ENCODE results near the gene SCAP.
A peak's percentile ranks its signal among the peaks of the same experiment; 100 is the strongest.

DNA sequence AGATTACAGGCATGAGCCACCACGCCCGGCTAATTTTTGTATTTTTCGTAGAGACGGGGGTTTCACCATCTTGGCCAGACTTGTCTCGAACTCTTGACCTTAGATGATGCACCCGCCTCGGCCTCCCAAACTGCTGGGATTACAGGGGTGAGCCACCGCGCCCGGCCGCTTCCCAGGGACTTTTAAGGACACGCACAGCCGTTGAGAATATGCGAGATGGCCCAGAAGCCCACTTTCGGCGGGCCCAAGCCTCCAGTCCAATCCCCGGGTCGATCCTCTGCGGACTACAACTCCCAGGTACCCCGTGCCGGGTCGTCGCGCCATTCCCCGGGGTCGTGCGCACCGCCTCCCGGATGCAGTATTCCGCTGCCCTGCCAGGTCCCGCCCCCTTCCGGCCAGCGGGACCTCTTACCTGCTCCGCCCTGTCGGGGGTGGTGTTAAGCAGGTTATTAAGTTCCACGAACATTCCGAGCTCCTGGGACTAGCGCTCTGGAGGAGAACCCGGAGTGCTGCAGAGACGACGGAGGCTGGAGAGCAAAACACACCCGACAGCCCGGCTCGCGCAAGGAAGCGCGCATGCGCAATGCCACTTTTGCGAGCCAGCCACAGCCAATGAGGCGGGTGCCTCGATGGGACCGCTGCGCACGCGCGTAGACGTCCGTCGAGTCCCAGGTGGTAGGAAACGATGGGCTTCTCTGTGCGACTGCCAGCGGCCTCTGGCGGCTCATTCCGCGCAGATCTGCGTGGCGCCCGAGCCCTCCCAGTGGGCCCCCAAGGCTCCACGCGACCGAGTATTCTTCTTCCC, 37.6 kb upstream of the SCAP start, which contains the start of gene ELP6:
- TF ChIP-seq, protein P1, sequence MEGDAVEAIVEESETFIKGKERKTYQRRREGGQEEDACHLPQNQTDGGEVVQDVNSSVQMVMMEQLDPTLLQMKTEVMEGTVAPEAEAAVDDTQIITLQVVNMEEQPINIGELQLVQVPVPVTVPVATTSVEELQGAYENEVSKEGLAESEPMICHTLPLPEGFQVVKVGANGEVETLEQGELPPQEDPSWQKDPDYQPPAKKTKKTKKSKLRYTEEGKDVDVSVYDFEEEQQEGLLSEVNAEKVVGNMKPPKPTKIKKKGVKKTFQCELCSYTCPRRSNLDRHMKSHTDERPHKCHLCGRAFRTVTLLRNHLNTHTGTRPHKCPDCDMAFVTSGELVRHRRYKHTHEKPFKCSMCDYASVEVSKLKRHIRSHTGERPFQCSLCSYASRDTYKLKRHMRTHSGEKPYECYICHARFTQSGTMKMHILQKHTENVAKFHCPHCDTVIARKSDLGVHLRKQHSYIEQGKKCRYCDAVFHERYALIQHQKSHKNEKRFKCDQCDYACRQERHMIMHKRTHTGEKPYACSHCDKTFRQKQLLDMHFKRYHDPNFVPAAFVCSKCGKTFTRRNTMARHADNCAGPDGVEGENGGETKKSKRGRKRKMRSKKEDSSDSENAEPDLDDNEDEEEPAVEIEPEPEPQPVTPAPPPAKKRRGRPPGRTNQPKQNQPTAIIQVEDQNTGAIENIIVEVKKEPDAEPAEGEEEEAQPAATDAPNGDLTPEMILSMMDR (IDR thresholded peaks at IDR 0.05) = peak in 2 of 3 experiments; percentile 23 to 25
- TF ChIP-seq POLR2A (IDR thresholded peaks at IDR 0.05) = no peak

Measured in vagina (tissue), 2 donors.